Hepatocyte (in vitro differentiated cells): ENCODE measurements around the gene INPP5D. TPM values are rescaled to one million over a fixed set of nuclear protein-coding genes. Genes with fewer than 3 reads are reported as not detected.

Source experiments
- DNase-seq: peaks from one replicate; pipeline ENCODE4 v3.0.0-alpha.2; 2016; ENCODE audit warnings: low spot score
- H2AFZ ChIP-seq: fragments of 200-600 bp; sonication (generic); 2 replicates; pipeline ENCODE4 v1.6.0; 2016; ENCODE audit warnings: antibody characterized with exemption, mild to moderate bottlenecking
- H3K27ac ChIP-seq: fragments of 200-600 bp; sonication (generic); 2 replicates; pipeline ENCODE4 v1.5.1; 2016; ENCODE audit warnings: mild to moderate bottlenecking
- H3K27me3 ChIP-seq: fragments of 200-600 bp; sonication (generic); 2 replicates; pipeline ENCODE4 v1.6.1; 2016
- H3K36me3 ChIP-seq: fragments of 200-600 bp; sonication (generic); replicated peaks from 2 replicates; pipeline ENCODE4 v1.5.1; 2016; ENCODE audit warnings: low read depth; ENCODE audit not compliant: insufficient read depth
- H3K4me1 ChIP-seq: fragments of 200-600 bp; sonication (generic); 2 replicates; pipeline ENCODE4 v1.5.1; 2016; ENCODE audit warnings: mild to moderate bottlenecking, moderate library complexity; ENCODE audit not compliant: insufficient read depth
- H3K4me2 ChIP-seq: fragments of 200-600 bp; sonication (generic); 2 replicates; pipeline ENCODE4 v1.6.0; 2016
- H3K4me3 ChIP-seq: fragments of 200-600 bp; sonication (generic); 2 replicates; pipeline ENCODE4 v1.5.1; 2016; ENCODE audit warnings: mild to moderate bottlenecking
- H3K79me2 ChIP-seq: fragments of 200-600 bp; sonication (generic); 2 replicates; pipeline ENCODE4 v1.6.0; 2017; ENCODE audit warnings: mild to moderate bottlenecking
- H3K9me2 ChIP-seq: fragments of 200-600 bp; sonication (generic); replicated peaks from 2 replicates; pipeline ENCODE4 v1.6.0; 2017; ENCODE audit warnings: mild to moderate bottlenecking; ENCODE audit not compliant: insufficient read depth
- H3K9me3 ChIP-seq: fragments of 200-600 bp; sonication (generic); 2 replicates; pipeline ENCODE4 v1.5.1; 2016; ENCODE audit warnings: low read depth, mild to moderate bottlenecking
- H4K20me1 ChIP-seq: fragments of 200-600 bp; sonication (generic); 2 replicates; pipeline ENCODE4 v1.6.0; 2016; ENCODE audit warnings: mild to moderate bottlenecking; ENCODE audit not compliant: insufficient read depth, poor library complexity, severe bottlenecking
- CTCF ChIP-seq: fragments of 200-600 bp; sonication (generic); IDR thresholded peaks from 2 replicates; pipeline ENCODE4 v1.5.1; 2016; ENCODE audit warnings: antibody characterized with exemption, mild to moderate bottlenecking; ENCODE audit not compliant: poor library complexity
- EZH2 ChIP-seq: fragments of 200-600 bp; sonication (generic); IDR thresholded peaks from 2 replicates; pipeline ENCODE4 v1.6.1; 2016; ENCODE audit warnings: antibody characterized with exemption, mild to moderate bottlenecking, borderline replicate concordance
- EZH2phosphoT487 ChIP-seq: fragments of 200-600 bp; sonication (generic); IDR thresholded peaks from one replicate; pipeline ENCODE4 v1.6.1; 2018; ENCODE audit warnings: antibody characterized with exemption, mild to moderate bottlenecking, low read depth, moderate library complexity; ENCODE audit not compliant: unreplicated experiment, severe bottlenecking
- WGBS: methylation state at CpG from one replicate; pipeline ENCODE4 v1.1.6; 2016; ENCODE audit warnings: low lambda C conversion rate; ENCODE audit errors: missing lambda C conversion rate; 5-methylcytosine and 5-hydroxymethylcytosine counted together
- polyA plus RNA-seq: library from polyadenylated mRNA; unstranded; fragments of >200 nt; fragmentation: Nextera tagmentation; extraction: Ambion mirVana; gene quantifications from 2 replicates; pipeline ENCODE4 v1.2.1, GENCODE V29; 2016
- total RNA-seq: library from RNA; depleted of rRNA; stranded (reverse); fragments of >200 nt; gene quantifications from 2 replicates; pipeline ENCODE4 v1.2.3, GENCODE V29; 2014

Gene INPP5D
- total and polyA plus RNA-seq, 2 experiments from 2014 or later, result 3.3 to 5.2 TPM

- H3K4me1 ChIP-seq, result no peaks in the 10 kb centered on the region
- no peak for DNase-seq
- H3K4me3 ChIP-seq, result no peak overlapping the region
- H3K27me3 ChIP-seq, result no peaks in the 10 kb centered on the region
- no peak overlapping the region for H2AFZ ChIP-seq
- H4K20me1 ChIP-seq, result no peaks in the 10 kb centered on the region
- 78% methylated on average over 7 of the region's 7 CpGs for WGBS
- no peak for TF ChIP-seq CTCF
- TF ChIP-seq EZH2phosphoT487, result no peak
- no peak for TF ChIP-seq EZH2
- no peaks in the 10 kb centered on the region for H3K9me2 ChIP-seq
- no peaks in the 10 kb centered on the region for H3K79me2 ChIP-seq
- H3K36me3 ChIP-seq, result no peaks in the 10 kb centered on the region
- H3K4me2 ChIP-seq, result no peak overlapping the region
- no peaks in the 10 kb centered on the region for H3K9me3 ChIP-seq
- H3K27ac ChIP-seq, result no peak overlapping the region
Measured at GRCh38 chr2:233236820-233237589, 176.9 kb downstream of the INPP5D start.

- TF ChIP-seq EZH2phosphoT487 (no peak), CTCF (no peak), EZH2 (no peak)
- Histone ChIP-seq H2AFZ (no peak overlapping the region), H4K20me1 (no peaks in the 10 kb centered on the region), H3K9me3 (no peaks in the 10 kb centered on the region), H3K79me2 (no peaks in the 10 kb centered on the region), H3K27me3 (no peaks in the 10 kb centered on the region), H3K4me2 (no peak overlapping the region), H3K4me1 (no peaks in the 10 kb centered on the region), H3K4me3 (no peak overlapping the region), H3K36me3 (no peaks in the 10 kb centered on the region), H3K9me2 (no peaks in the 10 kb centered on the region), H3K27ac (no peak overlapping the region)
- no peak for DNase-seq
- WGBS, result 88% methylated on average over 2 of the region's 2 CpGs
Measured at GRCh38 chr2:233240897-233241296, 180.8 kb downstream of the INPP5D start.

- Histone ChIP-seq H2AFZ (no peak overlapping the region), H3K36me3 (no peaks in the 10 kb centered on the region), H3K9me2 (no peaks in the 10 kb centered on the region), H3K27me3 (no peaks in the 10 kb centered on the region), H3K79me2 (no peaks in the 10 kb centered on the region), H4K20me1 (no peaks in the 10 kb centered on the region), H3K27ac (no peak overlapping the region), H3K4me2 (no peak overlapping the region), H3K4me1 (no peaks in the 10 kb centered on the region), H3K4me3 (no peak overlapping the region), H3K9me3 (no peaks in the 10 kb centered on the region)
- no peak for DNase-seq
- 93% methylated on average over 3 of the region's 3 CpGs for WGBS
- TF ChIP-seq EZH2 (no peak), CTCF (no peak), EZH2phosphoT487 (no peak)
Measured at GRCh38 chr2:233241803-233242202, 181.7 kb downstream of the INPP5D start.
